AG09309 (cell line): Measurements from ENCODE around the gene TMEM185A.
"Not testable (repeated sequence)": the region's sequence is repeated elsewhere in the genome, so short reads cannot be mapped to it uniquely, and the experiment has no call there.

ENCODE experiments used
- DNase-seq: peaks from one replicate; pipeline ENCODE4 v3.0.0-alpha.2; 2010; ENCODE audit warnings: low read depth
- H3K4me3 ChIP-seq: 2 replicates; pipeline ENCODE4 v1.5.1; 2011; ENCODE audit warnings: mild to moderate bottlenecking, low read depth, low read length, moderate library complexity; ENCODE audit not compliant: control insufficient read depth
- CTCF ChIP-seq: IDR thresholded peaks from 2 replicates; pipeline ENCODE4 v1.5.1; 2011; ENCODE audit warnings: mild to moderate bottlenecking, low read depth, low read length, inconsistent platforms; ENCODE audit not compliant: insufficient read depth, control insufficient read depth; ENCODE audit errors: missing control alignments

Gene TMEM185A

GRCh38 chrX:149633511-149633910 is 1.9 kb upstream of the TMEM185A start:
- H3K4me3 ChIP-seq = no peak overlapping the region
- no peak for DNase-seq
- no peak for TF ChIP-seq CTCF

GRCh38 chrX:149630681-149631233 is 835 bp downstream of the TMEM185A start:
- no peak for TF ChIP-seq CTCF
- DNase-seq = peak; percentile 18
- peak overlapping the region; percentile 59 for H3K4me3 ChIP-seq

GRCh38 chrX:149629730-149630387 is 1.7 kb downstream of the TMEM185A start:
- no peak for TF ChIP-seq CTCF
- DNase-seq = no peak
- no peak overlapping the region; the same call in 1 of the 2 replicates for H3K4me3 ChIP-seq

- TF ChIP-seq CTCF = no peak
- DNase-seq = no peak
These were observed 2.8 kb downstream of the TMEM185A start for GRCh38 chrX:149628768-149629167.

GRCh38 chrX:149628280-149628679 is 3.3 kb downstream of the TMEM185A start:
- no peak overlapping the region for H3K4me3 ChIP-seq
- DNase-seq = no peak
- no peak for TF ChIP-seq CTCF

More at GRCh38 chrX:149628768-149629167, 2.8 kb downstream of the TMEM185A start:
- H3K4me3 ChIP-seq = no peak overlapping the region

GRCh38 chrX:149626829-149627228 is 4.8 kb downstream of the TMEM185A start:
- not testable (repeated sequence) for DNase-seq, H3K4me3 ChIP-seq

GRCh38 chrX:149619662-149620061 is 11.9 kb downstream of the TMEM185A start:
- DNase-seq, H3K4me3 ChIP-seq: not testable (repeated sequence)

- no peak for DNase-seq
- no peak for TF ChIP-seq CTCF
- no peak overlapping the region for H3K4me3 ChIP-seq
These were observed 12.7 kb downstream of the TMEM185A start for GRCh38 chrX:149618871-149619270.
